GM12878 (cell line): ENCODE measurements around the gene THUMPD3. TPM values are rescaled to one million over a fixed set of nuclear protein-coding genes. Genes with fewer than 3 reads are reported as not detected.

ENCODE experiments used
- ATAC-seq: fragments of 200-7000 bp; cut with Tn5 transposase; 3 replicates; pipeline ENCODE4 v1.9.1; 2020; ENCODE audit warnings: mild to moderate bottlenecking, moderate library complexity
- BruUV-seq: library from RNA; stranded (reverse); fragments of 400-500 nt; replicated peaks from 2 replicates; lab custom pipeline; 2021; lab: Mats Ljungman, UMichigan
- CTCF ChIA-PET: fragments of 300-600 bp; sonication (Branson Sonifier 250); formaldehyde crosslinking; extraction: SDS; loops from one replicate; lab custom pipeline; 2021; ENCODE audit warnings: inconsistent platforms; lab: Yijun Ruan, JAX
- POLR2A ChIA-PET: fragments of 350-600 bp; formaldehyde crosslinking; extraction: SDS; loops from one replicate; lab custom pipeline; 2021; ENCODE audit warnings: inconsistent platforms; lab: Charles Lee
- RAD21 ChIA-PET: fragments of 300-600 bp; sonication (Branson Sonifier 250); formaldehyde crosslinking; loops from one replicate; lab custom pipeline; 2023; ENCODE audit warnings: antibody characterized with exemption; ENCODE audit not compliant: unreplicated experiment; lab: Charles Lee
- SMC1A ChIA-PET: fragments of 300-600 bp; sonication (Branson Sonifier 250); formaldehyde crosslinking; loops from one replicate; lab custom pipeline; 2023; ENCODE audit not compliant: unreplicated experiment, uncharacterized antibody; lab: Charles Lee
- DNase-seq: peaks from one replicate; pipeline ENCODE4 v3.0.0-alpha.2; 2011; ENCODE audit warnings: low read depth, low spot score
- FAIRE-seq: peaks from 3 replicates; lab custom pipeline; 2011; peaks lifted over from hg19 to GRCh38; lab: Jason Lieb, UNC
- H2AFZ ChIP-seq: 2 replicates; pipeline ENCODE4 v1.6.0; 2011; ENCODE audit warnings: low read depth, low read length, control low read depth; ENCODE audit not compliant: control insufficient read depth
- H3K27ac ChIP-seq: 2 replicates; pipeline ENCODE4 v1.5.1; 2011; ENCODE audit warnings: control low read depth; ENCODE audit not compliant: control insufficient read depth, insufficient read depth
- H3K27me3 ChIP-seq, 2 experiments: replicated peaks in 1 of 2; 2 replicates each; pipeline versions ENCODE4 v1.6.0 to v1.6.1; 2011; ENCODE audit warnings: low read length in 1 of 2; ENCODE audit not compliant: control insufficient read depth in 2 of 2, insufficient read depth in 2 of 2
- H3K36me3 ChIP-seq, 2 experiments: 2 replicates each; pipeline ENCODE4 v1.5.1; 2011; ENCODE audit warnings: low read length in 1 of 2; ENCODE audit not compliant: control insufficient read depth in 2 of 2, insufficient read depth in 2 of 2
- H3K4me1 ChIP-seq: 2 replicates; pipeline ENCODE4 v1.6.1; 2011; ENCODE audit warnings: mild to moderate bottlenecking, low read length, moderate library complexity, mixed read lengths; ENCODE audit not compliant: control insufficient read depth, insufficient read depth
- H3K4me2 ChIP-seq: 2 replicates; pipeline ENCODE4 v1.6.0; 2011; ENCODE audit warnings: control low read depth; ENCODE audit not compliant: control insufficient read depth, insufficient read depth
- H3K4me3 ChIP-seq: fragments of 200-600 bp; sonication (generic); 2 replicates; pipeline ENCODE4 v1.5.1; 2016
- H3K79me2 ChIP-seq: 2 replicates; pipeline ENCODE4 v1.6.0; 2011; ENCODE audit warnings: low read length; ENCODE audit not compliant: control insufficient read depth, insufficient read depth
- H3K9ac ChIP-seq: 2 replicates; pipeline ENCODE4 v1.8.0; 2011; ENCODE audit warnings: low read length, control low read depth, mixed read lengths; ENCODE audit not compliant: control insufficient read depth, insufficient read depth
- H3K9me3 ChIP-seq: replicated peaks from 3 replicates; pipeline ENCODE4 v1.5.1; 2011; ENCODE audit warnings: mild to moderate bottlenecking, low read length; ENCODE audit not compliant: control insufficient read depth, insufficient read depth
- H4K20me1 ChIP-seq: 2 replicates; pipeline ENCODE4 v1.6.0; 2011; ENCODE audit not compliant: control insufficient read depth, insufficient read depth
- EED ChIP-seq: sonication (generic); IDR thresholded peaks from 2 replicates; pipeline ENCODE4 v1.6.1; 2016; ENCODE audit warnings: antibody characterized with exemption, low read depth
- GATAD2B ChIP-seq: fragments of 450-650 bp; conservative IDR thresholded peaks from 2 replicates; pipeline ENCODE4 v1.6.1; 2017; ENCODE audit warnings: low read depth, mild to moderate bottlenecking, moderate library complexity
- RUNX3 ChIP-seq: IDR thresholded peaks from 2 replicates; pipeline ENCODE4 v1.6.1; 2012; ENCODE audit warnings: low read length, inconsistent platforms
- SIX5 ChIP-seq: IDR thresholded peaks from 2 replicates; pipeline ENCODE4 v1.6.1; 2011; ENCODE audit warnings: mild to moderate bottlenecking, low read depth, low read length, moderate library complexity; ENCODE audit not compliant: severe bottlenecking
- WGBS: methylation state at CpG from one replicate; pipeline ENCODE4 v1.1.6; 2016; ENCODE audit warnings: low lambda C conversion rate; ENCODE audit not compliant: insufficient replicate concordance, insufficient coverage; ENCODE audit errors: missing lambda C conversion rate; 5-methylcytosine and 5-hydroxymethylcytosine counted together
- in situ Hi-C: fragments of 300-500 bp; cut with MboI; formaldehyde crosslinking; loops from 9 replicates; pipeline ENCODE4 v1.14.3; 2018; ENCODE audit warnings: mixed read lengths
- intact Hi-C: fragments of 100-400 bp; cut with micrococcal nuclease; formaldehyde crosslinking; loops from one replicate; pipeline ENCODE4 v1.14.2; 2022; ENCODE audit not compliant: unreplicated experiment
- polyA plus RNA-seq, 11 experiments: library from polyadenylated mRNA; depleted of rRNA in 4 of 11; unstranded in 6 of 11; stranded (reverse) in 5 of 11; fragments of >200 nt; fragmentation: Nextera tagmentation in 4 of 11; fragmentation: Illumina TruSeq in 1 of 11; extraction: Ambion mirVana in 4 of 11; extraction: Trizol in 1 of 11; gene quantifications; 1 replicate in 1 of 11; 2 replicates in 10 of 11; pipeline versions ENCODE4 v1.2.1 to v1.2.3, GENCODE V29; 2011 to 2016; ENCODE audit warnings: inconsistent platforms in 2 of 11, missing spikeins in 2 of 11, low read depth in 1 of 11
- total RNA-seq, 4 experiments: library from RNA; depleted of rRNA in 3 of 4; stranded (reverse); fragments of >200 nt in 3 of 4; fragmentation: Illumina TruSeq in 1 of 4; extraction: Trizol in 1 of 4; gene quantifications; 2 replicates each; pipeline versions ENCODE4 v1.2.1 to v1.2.3, GENCODE V29; 2013 to 2021
- TF ChIP-seq, protein P1 (sequence below): fragments of 450-650 bp; IDR thresholded peaks from 2 replicates; pipeline ENCODE4 v1.6.1; 2016; ENCODE audit warnings: mild to moderate bottlenecking

Gene THUMPD3
- total and polyA plus RNA-seq, 10 of the 15 experiments (the other 5 are each of a cell fraction or from before 2014, with no cell fraction given): 28.7 to 47.4 (median 41.8) TPM

DNA sequence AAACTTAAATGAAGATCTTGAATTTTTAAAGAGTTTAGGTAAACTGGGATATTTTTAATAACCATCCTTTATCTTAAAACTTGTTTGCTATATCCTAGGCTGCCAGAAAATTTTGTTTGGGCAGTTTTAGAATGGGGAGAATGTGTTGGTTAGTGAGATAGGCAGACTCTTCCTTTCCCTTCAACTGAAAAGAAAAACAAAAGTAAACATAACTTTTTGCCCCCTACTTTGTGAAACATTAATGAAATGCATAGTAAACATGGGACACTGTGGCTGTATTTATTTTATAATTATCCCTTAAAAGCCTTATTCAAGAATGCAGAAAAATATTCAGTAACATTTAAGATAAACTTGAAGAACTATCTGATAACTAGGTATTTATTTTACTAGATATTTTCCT lies 65.6 kb downstream of the THUMPD3 start:
- no peak overlapping the region for H3K27ac ChIP-seq
- in situ Hi-C loops: no loop called here
- RAD21 ChIA-PET: no interaction called here
- H3K27me3 ChIP-seq: no peaks in the 10 kb centered on the region
- ATAC-seq (no peak), FAIRE-seq (no peak)
- H3K79me2 ChIP-seq: peaks cover 34% of the 10 kb centered on the region
- CTCF ChIA-PET: interaction anchor here (0.8 kb wide), 1 partner anchor 66 kb away, joined by 4 read pairs; the partner anchor contains the start of gene THUMPD3
- no peak overlapping the region for H3K9ac ChIP-seq
- no peak for TF ChIP-seq GATAD2B
- TF ChIP-seq EED: no peak
- TF ChIP-seq, protein P1, sequence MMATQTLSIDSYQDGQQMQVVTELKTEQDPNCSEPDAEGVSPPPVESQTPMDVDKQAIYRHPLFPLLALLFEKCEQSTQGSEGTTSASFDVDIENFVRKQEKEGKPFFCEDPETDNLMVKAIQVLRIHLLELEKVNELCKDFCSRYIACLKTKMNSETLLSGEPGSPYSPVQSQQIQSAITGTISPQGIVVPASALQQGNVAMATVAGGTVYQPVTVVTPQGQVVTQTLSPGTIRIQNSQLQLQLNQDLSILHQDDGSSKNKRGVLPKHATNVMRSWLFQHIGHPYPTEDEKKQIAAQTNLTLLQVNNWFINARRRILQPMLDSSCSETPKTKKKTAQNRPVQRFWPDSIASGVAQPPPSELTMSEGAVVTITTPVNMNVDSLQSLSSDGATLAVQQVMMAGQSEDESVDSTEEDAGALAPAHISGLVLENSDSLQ: no peak
- no peak for TF ChIP-seq SIX5
- TF ChIP-seq, all 136 proteins: peak for 0
- Histone ChIP-seq H4K20me1 (no peaks in the 10 kb centered on the region), H3K9me3 (no peaks in the 10 kb centered on the region), H3K4me2 (no peak overlapping the region), H2AFZ (no peak overlapping the region), H3K4me1 (no peaks in the 10 kb centered on the region), H3K4me3 (no peak overlapping the region), H3K36me3 (peaks cover 6 to 61% of the 10 kb centered on the region in 2 experiments)
- BruUV-seq: no TSS peak
- no peak for DNase-seq
- intact Hi-C loops: no loop called here
- ChIA-PET POLR2A (no interaction called here), SMC1A (interaction anchor here (0.9 to 1.5 kb wide), 4 partner anchors 9 to 75 kb away, joined by 3 to 5 read pairs (median 4); no protein-coding TSS in a partner anchor)

GRCh38 chr3:9430733-9431132 lies 67.9 kb downstream of the THUMPD3 start:
- Histone ChIP-seq H3K9ac (no peak overlapping the region), H3K4me2 (no peak overlapping the region), H2AFZ (no peak overlapping the region), H3K4me1 (no peaks in the 10 kb centered on the region), H3K4me3 (no peak overlapping the region), H3K27me3 (no peaks in the 10 kb centered on the region), H3K9me3 (no peaks in the 10 kb centered on the region), H4K20me1 (no peaks in the 10 kb centered on the region), H3K79me2 (peaks cover 18% of the 10 kb centered on the region), H3K27ac (no peak overlapping the region), H3K36me3 (peaks cover 13 to 69% of the 10 kb centered on the region in 2 experiments)
- ATAC-seq (no peak), DNase-seq (no peak), FAIRE-seq (no peak)
- ChIA-PET CTCF (interaction anchor here (2.0 kb wide), 1 partner anchor 77 kb away, joined by 7 read pairs; no protein-coding TSS in a partner anchor), SMC1A (interaction anchor here (0.9 to 1.1 kb wide), 4 partner anchors 11 to 28 kb away, joined by 3 to 4 read pairs (median 3); no protein-coding TSS in a partner anchor), POLR2A (no interaction called here), RAD21 (interaction anchor here (1.3 to 2.0 kb wide), 2 partner anchors 28 to 31 kb away, joined by 4 to 5 read pairs; no protein-coding TSS in a partner anchor)
- in situ Hi-C loops: no loop called here
- no peak for TF ChIP-seq RUNX3
- intact Hi-C loops: no loop called here
- TSS peak; percentile 30 for BruUV-seq
- 95% methylated on average over 3 of the region's 3 CpGs for WGBS
